PC-3 (cell line): ENCODE data around the gene GPC6. TPM values are rescaled to one million over a fixed set of nuclear protein-coding genes. Genes with fewer than 3 reads are reported as not detected.

Experiments
- ATAC-seq: fragments of 200-7000 bp; cut with Tn5 transposase; 2 replicates; pipeline ENCODE4 v1.9.1; 2020; ENCODE audit warnings: mild to moderate bottlenecking, moderate library complexity
- BruUV-seq: library from RNA; stranded (reverse); fragments of 400-500 nt; replicated peaks from 2 replicates; lab custom pipeline; 2021; lab: Mats Ljungman, UMichigan
- CTCF ChIA-PET: fragments of 300-600 bp; sonication (Branson Sonifier 250); formaldehyde crosslinking; loops from one replicate; lab custom pipeline; 2022; ENCODE audit warnings: antibody characterized with exemption; lab: Charles Lee
- POLR2A ChIA-PET: fragments of 300-600 bp; sonication (Branson Sonifier 250); formaldehyde crosslinking; loops from one replicate; lab custom pipeline; 2022; ENCODE audit warnings: antibody characterized with exemption; ENCODE audit not compliant: unreplicated experiment; lab: Charles Lee
- DNase-seq: peaks from one replicate; pipeline ENCODE4 v3.0.0-alpha.2; 2015
- H2AFZ ChIP-seq: fragments of 300-600 bp; sonication (generic); 2 replicates; pipeline ENCODE4 v1.6.0; 2016; ENCODE audit warnings: antibody characterized with exemption, low read length
- H3F3A ChIP-seq: fragments of 300-600 bp; sonication (generic); one replicate; pipeline ENCODE4 v1.6.0; 2017; ENCODE audit warnings: antibody characterized with exemption, low read length, control low read depth, mild to moderate bottlenecking; ENCODE audit not compliant: unreplicated experiment
- H3K27ac ChIP-seq: fragments of 300-600 bp; sonication (generic); 2 replicates; pipeline ENCODE4 v1.5.1; 2016; ENCODE audit warnings: mild to moderate bottlenecking, low read length
- H3K27me3 ChIP-seq: fragments of 300-600 bp; sonication (generic); 2 replicates; pipeline ENCODE4 v1.6.1; 2016; ENCODE audit warnings: low read length, mixed read lengths
- H3K36me3 ChIP-seq: fragments of 300-600 bp; sonication (generic); 2 replicates; pipeline ENCODE4 v1.6.1; 2016; ENCODE audit warnings: low read depth, mixed run types, low read length, mixed read lengths
- H3K4me1 ChIP-seq: fragments of 300-600 bp; sonication (generic); 2 replicates; pipeline ENCODE4 v1.5.1; 2016; ENCODE audit warnings: low read length; ENCODE audit not compliant: insufficient read depth
- H3K4me2 ChIP-seq: fragments of 300-600 bp; sonication (generic); 2 replicates; pipeline ENCODE4 v1.6.0; 2016; ENCODE audit warnings: low read length
- H3K4me3 ChIP-seq: fragments of 300-600 bp; sonication (generic); 2 replicates; pipeline ENCODE4 v1.5.1; 2016; ENCODE audit warnings: mild to moderate bottlenecking, low read length, mixed read lengths
- H3K79me2 ChIP-seq: fragments of 300-600 bp; sonication (generic); 2 replicates; pipeline ENCODE4 v1.6.1; 2017; ENCODE audit warnings: low read length, mixed read lengths
- H3K9ac ChIP-seq: fragments of 300-600 bp; sonication (generic); 2 replicates; pipeline ENCODE4 v1.6.0; 2016; ENCODE audit warnings: mild to moderate bottlenecking, low read length
- H3K9me2 ChIP-seq: fragments of 300-600 bp; sonication (generic); replicated peaks from 2 replicates; pipeline ENCODE4 v1.6.1; 2016; ENCODE audit warnings: mixed run types, low read length, mixed read lengths
- H3K9me3 ChIP-seq: fragments of 300-600 bp; sonication (generic); 2 replicates; pipeline ENCODE4 v1.6.1; 2016; ENCODE audit warnings: low read length, mixed read lengths
- H4K20me1 ChIP-seq: fragments of 300-600 bp; sonication (generic); 2 replicates; pipeline ENCODE4 v1.6.1; 2016; ENCODE audit warnings: low read length, mixed read lengths
- EZH2 ChIP-seq: fragments of 300-600 bp; sonication (generic); IDR thresholded peaks from one replicate; pipeline ENCODE4 v1.6.1; 2017; ENCODE audit warnings: antibody characterized with exemption, mild to moderate bottlenecking, low read length; ENCODE audit not compliant: unreplicated experiment
- EZH2phosphoT487 ChIP-seq: fragments of 300-600 bp; sonication (generic); IDR thresholded peaks from 2 replicates; pipeline ENCODE4 v1.6.1; 2018; ENCODE audit warnings: mild to moderate bottlenecking, antibody characterized with exemption, low read length, borderline replicate concordance
- intact Hi-C: fragments of 100-400 bp; cut with micrococcal nuclease; formaldehyde crosslinking; loops from 2 replicates; pipeline ENCODE4 v1.9.0; 2023
- total RNA-seq: library from RNA; depleted of rRNA; stranded (reverse); fragments of >200 nt; gene quantifications from 2 replicates; pipeline ENCODE4 v1.2.3, GENCODE V29; 2014
- TF ChIP-seq, protein P1 (sequence below): fragments of 300-600 bp; sonication (generic); conservative IDR thresholded peaks from 2 replicates; pipeline ENCODE4 v1.5.1; 2017; ENCODE audit warnings: antibody characterized with exemption, low read depth, mild to moderate bottlenecking, low read length

Gene GPC6
- total RNA-seq, 1 experiment from 2014 or later, result 3.5 TPM

DNA sequence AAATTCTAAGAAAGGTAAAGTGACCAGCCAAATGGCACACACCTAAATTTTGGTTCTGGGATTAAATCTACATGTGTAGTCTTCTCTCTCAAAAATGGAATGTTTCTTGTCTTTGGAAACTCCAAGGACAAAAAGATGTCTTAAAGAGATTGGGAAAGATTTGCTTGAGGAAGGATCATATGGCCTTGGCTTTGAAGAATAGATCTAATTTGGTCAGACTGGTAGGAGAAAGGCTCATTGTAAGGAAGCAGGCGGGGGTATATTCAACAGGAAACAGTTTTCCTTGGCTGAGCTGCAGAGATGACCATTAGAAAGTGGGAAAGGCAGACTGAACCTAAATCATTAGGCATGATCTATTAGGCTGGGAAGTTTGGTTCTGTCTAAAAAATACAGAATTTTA, 887.6 kb downstream of the GPC6 start:
- ATAC-seq, result no peak

DNA sequence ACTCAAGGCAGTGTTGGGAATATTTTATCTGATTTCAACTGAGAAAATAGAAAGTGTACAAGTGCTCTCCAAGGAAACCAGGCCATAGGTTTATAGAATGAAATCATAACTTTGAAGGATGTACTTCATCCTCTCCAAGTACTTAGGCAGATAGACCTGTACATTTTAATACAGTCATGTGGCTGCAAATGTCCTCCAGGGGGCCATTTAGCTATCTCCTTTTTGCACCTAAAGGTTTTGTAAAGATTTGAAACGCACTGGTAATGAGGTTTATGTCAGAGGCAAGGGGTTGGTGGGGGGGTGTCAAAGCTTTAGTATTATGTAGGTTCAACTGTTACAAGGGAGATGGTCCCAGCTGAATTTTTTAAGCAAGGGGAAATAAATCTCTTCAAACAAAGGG, 888.4 kb downstream of the GPC6 start:
- POLR2A ChIA-PET, result no interaction called here
- Histone ChIP-seq H3K27me3 (no peaks in the 10 kb centered on the region), H3K4me3 (no peak overlapping the region), H3K27ac (no peak overlapping the region), H3K4me1 (peaks cover 14% of the 10 kb centered on the region), H3K4me2 (no peak overlapping the region), H3K9me2 (no peaks in the 10 kb centered on the region), H2AFZ (no peak overlapping the region), H3K79me2 (no peaks in the 10 kb centered on the region), H3K36me3 (no peaks in the 10 kb centered on the region), H3F3A (no peaks in the 10 kb centered on the region), H3K9ac (no peak overlapping the region), H4K20me1 (no peaks in the 10 kb centered on the region), H3K9me3 (no peaks in the 10 kb centered on the region)
- BruUV-seq, result no TSS peak
- CTCF ChIA-PET, result interaction anchor here (0.6 kb wide), 1 partner anchor 329 kb away, joined by 5 read pairs; no protein-coding TSS in a partner anchor
- no peak for ATAC-seq
- peak; percentile 2 for DNase-seq
- intact Hi-C loops, result loop anchor here (10.0 kb wide), 1 partner anchor 150 kb away; no protein-coding TSS in a partner anchor
- no peak for TF ChIP-seq EZH2
- TF ChIP-seq EZH2phosphoT487, result no peak

More for the DNA sequence above, 887.6 kb downstream of the GPC6 start:
- no peaks in the 10 kb centered on the region for H4K20me1 ChIP-seq
- no peak overlapping the region for H3K9ac ChIP-seq
- no peak overlapping the region for H3K27ac ChIP-seq
- no peak overlapping the region for H2AFZ ChIP-seq
- no TSS peak for BruUV-seq
- no peaks in the 10 kb centered on the region for H3F3A ChIP-seq
- DNase-seq, result no peak
- no peak overlapping the region for H3K4me3 ChIP-seq
- no peaks in the 10 kb centered on the region for H3K36me3 ChIP-seq
- intact Hi-C loops, result loop anchor here (10.0 kb wide), 1 partner anchor 149 kb away; no protein-coding TSS in a partner anchor
- peaks cover 14% of the 10 kb centered on the region for H3K4me1 ChIP-seq
- TF ChIP-seq EZH2phosphoT487 (no peak), EZH2 (no peak)
- TF ChIP-seq, protein P1, sequence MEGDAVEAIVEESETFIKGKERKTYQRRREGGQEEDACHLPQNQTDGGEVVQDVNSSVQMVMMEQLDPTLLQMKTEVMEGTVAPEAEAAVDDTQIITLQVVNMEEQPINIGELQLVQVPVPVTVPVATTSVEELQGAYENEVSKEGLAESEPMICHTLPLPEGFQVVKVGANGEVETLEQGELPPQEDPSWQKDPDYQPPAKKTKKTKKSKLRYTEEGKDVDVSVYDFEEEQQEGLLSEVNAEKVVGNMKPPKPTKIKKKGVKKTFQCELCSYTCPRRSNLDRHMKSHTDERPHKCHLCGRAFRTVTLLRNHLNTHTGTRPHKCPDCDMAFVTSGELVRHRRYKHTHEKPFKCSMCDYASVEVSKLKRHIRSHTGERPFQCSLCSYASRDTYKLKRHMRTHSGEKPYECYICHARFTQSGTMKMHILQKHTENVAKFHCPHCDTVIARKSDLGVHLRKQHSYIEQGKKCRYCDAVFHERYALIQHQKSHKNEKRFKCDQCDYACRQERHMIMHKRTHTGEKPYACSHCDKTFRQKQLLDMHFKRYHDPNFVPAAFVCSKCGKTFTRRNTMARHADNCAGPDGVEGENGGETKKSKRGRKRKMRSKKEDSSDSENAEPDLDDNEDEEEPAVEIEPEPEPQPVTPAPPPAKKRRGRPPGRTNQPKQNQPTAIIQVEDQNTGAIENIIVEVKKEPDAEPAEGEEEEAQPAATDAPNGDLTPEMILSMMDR, result no peak
- H3K9me2 ChIP-seq, result no peaks in the 10 kb centered on the region
- H3K9me3 ChIP-seq, result no peaks in the 10 kb centered on the region
- no peaks in the 10 kb centered on the region for H3K27me3 ChIP-seq
- POLR2A ChIA-PET, result no interaction called here
- no peaks in the 10 kb centered on the region for H3K79me2 ChIP-seq
- CTCF ChIA-PET, result no interaction called here
- no peak overlapping the region for H3K4me2 ChIP-seq

DNA sequence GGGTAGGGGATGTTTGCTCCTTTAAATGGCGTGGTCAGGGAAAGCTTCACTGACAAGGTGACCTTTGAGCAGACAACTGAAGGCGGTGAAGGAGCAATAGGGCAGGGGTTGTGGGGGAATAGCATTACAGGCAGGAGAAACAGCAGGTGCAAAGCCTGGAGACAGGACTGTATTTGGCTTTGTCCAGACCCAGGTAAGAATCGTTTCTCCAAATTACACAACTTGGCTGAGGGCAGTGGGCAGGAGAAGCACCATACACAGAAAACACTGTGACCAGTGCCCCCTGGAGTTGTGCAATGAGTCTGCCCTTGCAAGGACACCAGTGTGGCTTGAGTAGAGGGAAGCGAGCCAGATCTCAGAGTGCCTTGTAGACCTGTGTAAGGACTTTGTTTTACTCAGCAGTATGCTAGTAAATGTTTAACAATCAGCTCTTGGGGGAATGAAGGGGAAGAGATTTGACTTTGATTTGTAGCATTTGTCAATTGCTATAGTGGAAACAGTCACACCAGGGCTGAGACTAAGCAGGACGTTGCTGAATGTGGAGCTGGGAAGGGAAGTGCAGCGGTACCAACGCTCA, 892.8 kb downstream of the GPC6 start:
- no peaks in the 10 kb centered on the region for H3K79me2 ChIP-seq
- BruUV-seq, result no TSS peak
- H3K9me2 ChIP-seq, result no peaks in the 10 kb centered on the region
- H3K36me3 ChIP-seq, result no peaks in the 10 kb centered on the region
- ChIA-PET POLR2A (no interaction called here), CTCF (no interaction called here)
- no peak overlapping the region for H3K27ac ChIP-seq
- H2AFZ ChIP-seq, result no peak overlapping the region
- no peaks in the 10 kb centered on the region for H3K9me3 ChIP-seq
- no peaks in the 10 kb centered on the region for H3K27me3 ChIP-seq
- TF ChIP-seq, protein P1, result no peak
- intact Hi-C loops, result loop anchor here (10.0 kb wide), 1 partner anchor 155 kb away; no protein-coding TSS in a partner anchor
- no peaks in the 10 kb centered on the region for H4K20me1 ChIP-seq
- H3K9ac ChIP-seq, result no peak overlapping the region
- ATAC-seq (no peak), DNase-seq (no peak)
- no peak overlapping the region for H3K4me2 ChIP-seq
- H3F3A ChIP-seq, result no peaks in the 10 kb centered on the region
- peaks cover 9% of the 10 kb centered on the region for H3K4me1 ChIP-seq
- H3K4me3 ChIP-seq, result no peak overlapping the region
